Measurements from ENCODE around the gene PIGK. TPM values are rescaled to one million over a fixed set of nuclear protein-coding genes. Genes with fewer than 3 reads are reported as not detected.

Gene PIGK
- total RNA-seq, 1 experiment from 2014 or later, result 23.3 TPM

- ChIA-PET RAD21 (ENCODE audit: low non-redundant PET in 1 of 2, low total read pairs in 2 of 2, uncharacterized antibody in 2 of 2, unreplicated experiment in 2 of 2) (no interaction called here), POLR2A (no interaction called here), CTCF (no interaction called here)
- Histone ChIP-seq H3K79me2 (ENCODE audit: insufficient read depth, low read length) (no peaks in the 10 kb centered on the region), H3K9ac (ENCODE audit: low read length) (no peak overlapping the region), H3K9me2 (ENCODE audit: insufficient read depth) (no peaks in the 10 kb centered on the region), H3K36me3 (ENCODE audit: control insufficient read depth in 1 of 2, insufficient read depth in 2 of 2, low read length in 2 of 2) (no peaks in the 10 kb centered on the region), H4K20me1 (ENCODE audit: insufficient read depth) (no peaks in the 10 kb centered on the region), H3K4me3 (replicated peaks in 1 of 2; ENCODE audit: low read depth in 1 of 2, low read length in 2 of 2) (no peak overlapping the region), H3K4me1 (ENCODE audit: control insufficient read depth in 1 of 2, insufficient read depth in 2 of 2, low read length in 2 of 2) (no peaks in the 10 kb centered on the region), H3K27me3 (ENCODE audit: insufficient read depth, low read length) (no peaks in the 10 kb centered on the region), H3K27ac (ENCODE audit: low read depth, low read length) (no peak overlapping the region), H3K9me3 (ENCODE audit: control insufficient read depth in 1 of 2, insufficient read depth in 1 of 2, low read depth in 1 of 2, low read length in 2 of 2) (no peaks in the 10 kb centered on the region), H2AFZ (ENCODE audit: low read depth, low read length, poor library complexity, severe bottlenecking) (no peak overlapping the region), H3K4me2 (ENCODE audit: low read length) (no peak overlapping the region)
- ATAC-seq, result no peak
- TF ChIP-seq POLR2A (IDR thresholded peaks at IDR 0.05; ENCODE audit: borderline replicate concordance, extremely low read depth, insufficient read depth, insufficient read length), result no peak
- no peak for TF ChIP-seq TCF7L2 (IDR thresholded peaks at IDR 0.05; ENCODE audit: borderline replicate concordance, extremely low read depth, insufficient read depth, insufficient read length)
- TF ChIP-seq EGR1 (IDR thresholded peaks at IDR 0.05; ENCODE audit: low read depth), result no peak
- no peak for TF ChIP-seq SIN3A (IDR thresholded peaks at IDR 0.05; ENCODE audit: low read depth)
- no peak for TF ChIP-seq ELF1 (IDR thresholded peaks at IDR 0.05; ENCODE audit: borderline replicate concordance, low read depth)
- no peak for TF ChIP-seq CBX3 (IDR thresholded peaks at IDR 0.05; ENCODE audit: low read depth)
- TF ChIP-seq RAD21 (IDR thresholded peaks at IDR 0.05; ENCODE audit: low read depth), result no peak
- TF ChIP-seq EZH2 (IDR thresholded peaks at IDR 0.05), result no peak
- no peak for TF ChIP-seq REST (IDR thresholded peaks at IDR 0.05; ENCODE audit: low read depth)
- TF ChIP-seq EZH2phosphoT487 (IDR thresholded peaks at IDR 0.05; ENCODE audit: borderline replicate concordance), result no peak
- TF ChIP-seq SP1 (IDR thresholded peaks at IDR 0.05; ENCODE audit: low read depth), result no peak
- TF ChIP-seq ZBTB33 (IDR thresholded peaks at IDR 0.05; ENCODE audit: extremely low read depth, insufficient replicate concordance, low read length), result no peak
- TF ChIP-seq YY1 (IDR thresholded peaks at IDR 0.05; ENCODE audit: extremely low read depth, insufficient replicate concordance, low read depth, low read length), result no peak
- TF ChIP-seq ZNF274 (IDR thresholded peaks at IDR 0.05; ENCODE audit: low read depth, low read length), result no peak
- intact Hi-C loops (cut with micrococcal nuclease), result no loop called here
- no TSS peak for BruUV-seq (replicated peaks)
- no peak for DNase-seq (ENCODE audit: low read depth, low spot score)
Measured at GRCh38 chr1:77118712-77119111, 100.5 kb downstream of the PIGK start.

Data from HCT116 (cell line).